GM12891 (cell line): Measurements from ENCODE around the gene PRSS50.

Experiments used
- PAX5 ChIP-seq: IDR thresholded peaks from 2 replicates; pipeline ENCODE4 v1.6.1; 2011; ENCODE audit warnings: low read length, moderate library complexity, mild to moderate bottlenecking; ENCODE audit not compliant: insufficient read depth, severe bottlenecking
- POLR2A ChIP-seq: IDR thresholded peaks from 2 replicates; pipeline ENCODE4 v1.6.1; 2011; ENCODE audit warnings: low read depth, low read length, control low read depth
- POLR2AphosphoS5 ChIP-seq: IDR thresholded peaks from 2 replicates; pipeline ENCODE4 v1.6.1; 2011; ENCODE audit warnings: low read depth, low read length, control low read depth
- POU2F2 ChIP-seq: IDR thresholded peaks from 2 replicates; pipeline ENCODE4 v1.6.1; 2011; ENCODE audit warnings: low read depth, mild to moderate bottlenecking, control low read depth, low read length, moderate library complexity
- SPI1 ChIP-seq: IDR thresholded peaks from 2 replicates; pipeline ENCODE4 v1.6.1; 2011; ENCODE audit warnings: low read depth, low read length, control low read depth
- TAF1 ChIP-seq: IDR thresholded peaks from 2 replicates; pipeline ENCODE4 v1.6.1; 2011; ENCODE audit warnings: low read depth, low read length, control low read depth

DNA sequence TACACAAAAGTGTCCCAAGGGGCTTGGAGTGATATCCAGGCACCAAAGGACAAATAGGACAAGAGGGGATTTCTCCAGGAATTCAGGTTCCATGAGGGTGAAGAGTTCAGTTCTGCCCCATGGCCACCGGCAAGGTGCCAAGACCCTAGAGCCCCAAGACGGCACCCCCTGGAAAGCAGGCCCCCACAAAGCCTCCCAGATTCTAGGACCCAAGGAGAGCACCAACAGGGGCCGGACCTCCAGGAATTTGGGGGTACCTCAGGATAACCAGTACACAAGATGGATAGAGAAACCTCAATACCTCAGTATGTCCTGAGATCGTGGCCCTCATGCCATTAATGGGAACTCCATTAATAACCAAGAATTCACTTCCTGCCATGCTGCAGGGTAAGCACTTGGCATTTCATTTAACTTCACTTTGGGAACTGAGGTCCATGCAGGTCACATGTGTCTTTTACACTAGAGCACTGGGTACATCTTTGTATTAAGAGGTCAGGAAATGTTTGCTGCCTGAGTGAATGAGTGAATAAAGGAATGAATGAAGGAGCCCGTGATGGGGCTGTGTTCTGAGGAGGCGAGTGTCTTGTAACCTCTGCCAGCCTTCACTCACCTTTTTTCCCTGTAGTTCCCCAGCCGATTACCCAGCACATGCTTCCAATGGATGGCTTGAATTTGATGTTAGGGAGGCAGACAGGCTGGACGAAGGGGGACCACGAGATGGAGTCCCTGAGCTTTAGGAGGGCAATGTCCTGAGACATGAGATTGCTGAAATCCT, 15.5 kb upstream of the PRSS50 start:
- TF ChIP-seq TAF1 (no peak), POLR2AphosphoS5 (no peak), POLR2A (no peak), PAX5 (no peak), SPI1 (no peak), POU2F2 (no peak)
